Cardiac muscle cell (in vitro differentiated cells and primary cell): ENCODE measurements around the gene CFAP52. TPM values are rescaled to one million over a fixed set of nuclear protein-coding genes. Genes with fewer than 3 reads are reported as not detected.

ENCODE experiments used
- DNase-seq, 2 donors: peaks; one replicate each; pipeline versions ENCODE4 v3.0.0 to v3.0.0-alpha.2; 2010 to 2017; ENCODE audit warnings: low read depth in 1 of 2, low spot score in 1 of 2
- H3K27ac ChIP-seq: fragments of 200-600 bp; sonication (generic); 2 replicates; pipeline ENCODE4 v1.5.1; 2016
- H3K27me3 ChIP-seq: fragments of 200-600 bp; sonication (generic); 2 replicates; pipeline ENCODE4 v1.6.0; 2016; ENCODE audit warnings: control low read depth
- H3K36me3 ChIP-seq: fragments of 200-600 bp; sonication (generic); 2 replicates; pipeline ENCODE4 v1.5.1; 2016; ENCODE audit warnings: control low read depth
- H3K4me1 ChIP-seq: fragments of 200-600 bp; sonication (generic); 2 replicates; pipeline ENCODE4 v1.8.1; 2017; ENCODE audit warnings: low read depth, mild to moderate bottlenecking, mixed run types
- H3K4me3 ChIP-seq: fragments of 200-600 bp; sonication (generic); 2 replicates; pipeline ENCODE4 v1.5.1; 2016; ENCODE audit warnings: mild to moderate bottlenecking
- H3K9me3 ChIP-seq: fragments of 200-600 bp; sonication (generic); 2 replicates; pipeline ENCODE4 v1.5.1; 2017; ENCODE audit warnings: low read depth, mild to moderate bottlenecking, control low read depth
- polyA plus RNA-seq: library from polyadenylated mRNA; unstranded; fragments of >200 nt; fragmentation: Nextera tagmentation; extraction: Ambion mirVana; gene quantifications from 2 replicates; pipeline ENCODE4 v1.2.1, GENCODE V29; 2016
- total RNA-seq: library from RNA; depleted of rRNA; stranded (reverse); fragments of >200 nt; gene quantifications from 2 replicates; pipeline ENCODE4 v1.2.3, GENCODE V29; 2016
- TF ChIP-seq, protein P1 (sequence below): IDR thresholded peaks from 2 replicates; pipeline ENCODE4 v1.5.1; 2012; ENCODE audit warnings: low read depth, mild to moderate bottlenecking, low read length

The CFAP52 gene, protein sequence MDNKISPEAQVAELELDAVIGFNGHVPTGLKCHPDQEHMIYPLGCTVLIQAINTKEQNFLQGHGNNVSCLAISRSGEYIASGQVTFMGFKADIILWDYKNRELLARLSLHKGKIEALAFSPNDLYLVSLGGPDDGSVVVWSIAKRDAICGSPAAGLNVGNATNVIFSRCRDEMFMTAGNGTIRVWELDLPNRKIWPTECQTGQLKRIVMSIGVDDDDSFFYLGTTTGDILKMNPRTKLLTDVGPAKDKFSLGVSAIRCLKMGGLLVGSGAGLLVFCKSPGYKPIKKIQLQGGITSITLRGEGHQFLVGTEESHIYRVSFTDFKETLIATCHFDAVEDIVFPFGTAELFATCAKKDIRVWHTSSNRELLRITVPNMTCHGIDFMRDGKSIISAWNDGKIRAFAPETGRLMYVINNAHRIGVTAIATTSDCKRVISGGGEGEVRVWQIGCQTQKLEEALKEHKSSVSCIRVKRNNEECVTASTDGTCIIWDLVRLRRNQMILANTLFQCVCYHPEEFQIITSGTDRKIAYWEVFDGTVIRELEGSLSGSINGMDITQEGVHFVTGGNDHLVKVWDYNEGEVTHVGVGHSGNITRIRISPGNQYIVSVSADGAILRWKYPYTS
- total RNA-seq (not detected in 2 replicates), polyA plus RNA-seq (0.50 and 0.75 TPM in 2 replicates)

DNA sequence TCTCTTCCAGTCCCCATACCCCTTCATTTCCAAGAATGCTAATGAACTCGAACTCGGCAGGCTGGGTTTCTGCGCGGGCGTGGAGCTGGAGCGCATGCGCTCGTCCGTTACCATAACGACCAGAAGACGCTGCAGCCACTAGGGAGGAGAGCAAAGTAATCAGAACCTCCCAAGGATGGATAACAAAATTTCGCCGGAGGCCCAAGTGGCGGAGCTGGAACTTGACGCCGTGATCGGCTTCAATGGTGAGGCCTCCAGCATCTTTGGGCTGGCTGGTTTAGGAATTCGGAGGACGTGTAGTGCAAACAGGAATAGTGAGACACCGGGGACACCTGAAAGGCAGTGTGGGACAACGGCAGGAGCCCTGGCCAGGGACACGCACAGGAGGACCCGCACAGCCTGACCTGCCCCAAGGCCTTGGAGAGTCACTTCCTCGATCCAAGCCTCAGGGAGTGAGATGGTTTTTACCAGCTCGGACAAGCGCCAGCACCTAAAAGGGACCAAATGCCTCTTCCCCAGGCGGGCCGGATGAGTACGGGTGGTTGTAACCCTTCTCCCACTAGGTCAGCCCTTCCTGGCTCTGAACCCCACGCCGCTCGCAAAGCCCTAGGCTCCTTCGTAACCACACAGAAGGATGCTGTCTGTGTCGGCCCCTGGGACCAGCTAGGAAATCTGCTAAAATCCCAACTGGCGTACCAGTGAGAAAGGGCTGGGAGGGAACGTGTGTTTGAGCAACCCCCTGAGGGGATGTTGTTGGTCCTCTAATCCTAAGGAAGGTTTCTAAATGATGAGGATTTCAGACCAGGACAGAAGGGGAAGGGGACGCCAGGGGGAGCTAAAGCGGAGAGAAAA lies at the start of gene CFAP52:
TSS of gene CFAP52 (plus strand) at position 122 of the 852 bp plus-strand sequence. CDS start at position 176, 54 bp downstream.
- Histone ChIP-seq H3K9me3 (no peaks in the 10 kb centered on the region), H3K27me3 (no peaks in the 10 kb centered on the region), H3K27ac (peak within 1 kb of the TSS; percentile 41), H3K36me3 (no peaks in the 10 kb centered on the region), H3K4me1 (no peaks in the 10 kb centered on the region), H3K4me3 (peak within 1 kb of the TSS; percentile 92)
- TF ChIP-seq, protein P1, sequence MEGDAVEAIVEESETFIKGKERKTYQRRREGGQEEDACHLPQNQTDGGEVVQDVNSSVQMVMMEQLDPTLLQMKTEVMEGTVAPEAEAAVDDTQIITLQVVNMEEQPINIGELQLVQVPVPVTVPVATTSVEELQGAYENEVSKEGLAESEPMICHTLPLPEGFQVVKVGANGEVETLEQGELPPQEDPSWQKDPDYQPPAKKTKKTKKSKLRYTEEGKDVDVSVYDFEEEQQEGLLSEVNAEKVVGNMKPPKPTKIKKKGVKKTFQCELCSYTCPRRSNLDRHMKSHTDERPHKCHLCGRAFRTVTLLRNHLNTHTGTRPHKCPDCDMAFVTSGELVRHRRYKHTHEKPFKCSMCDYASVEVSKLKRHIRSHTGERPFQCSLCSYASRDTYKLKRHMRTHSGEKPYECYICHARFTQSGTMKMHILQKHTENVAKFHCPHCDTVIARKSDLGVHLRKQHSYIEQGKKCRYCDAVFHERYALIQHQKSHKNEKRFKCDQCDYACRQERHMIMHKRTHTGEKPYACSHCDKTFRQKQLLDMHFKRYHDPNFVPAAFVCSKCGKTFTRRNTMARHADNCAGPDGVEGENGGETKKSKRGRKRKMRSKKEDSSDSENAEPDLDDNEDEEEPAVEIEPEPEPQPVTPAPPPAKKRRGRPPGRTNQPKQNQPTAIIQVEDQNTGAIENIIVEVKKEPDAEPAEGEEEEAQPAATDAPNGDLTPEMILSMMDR: peak; percentile 88
- DNase-seq: peak; percentile 84 to 87

DNA sequence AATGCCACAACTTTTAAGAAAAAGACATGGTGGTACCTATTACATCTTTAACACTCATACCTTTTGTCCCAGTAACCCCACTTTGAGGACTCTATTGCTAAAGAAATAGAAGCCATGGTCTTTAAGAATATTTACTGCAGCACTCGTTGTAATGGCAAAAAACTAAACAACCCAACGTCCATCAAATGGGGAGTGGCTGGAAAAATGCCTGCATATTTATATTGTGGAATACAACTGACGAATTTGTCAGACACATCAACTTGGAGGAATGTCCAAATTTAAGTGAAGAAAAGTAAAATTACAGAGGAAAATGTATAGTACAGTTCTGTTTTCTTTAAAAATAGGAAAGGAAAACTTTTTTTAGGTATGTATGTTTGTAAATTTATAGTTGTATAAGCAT lies 48.7 kb upstream of the CFAP52 start:
- H3K4me1 ChIP-seq: peaks cover 3% of the 10 kb centered on the region
- no peaks in the 10 kb centered on the region for H3K9me3 ChIP-seq
- TF ChIP-seq, protein P1: no peak
- no peaks in the 10 kb centered on the region for H3K27me3 ChIP-seq
- H3K27ac ChIP-seq: no peak overlapping the region
- H3K4me3 ChIP-seq: no peak overlapping the region
- no peaks in the 10 kb centered on the region for H3K36me3 ChIP-seq
- DNase-seq: no peak

DNA sequence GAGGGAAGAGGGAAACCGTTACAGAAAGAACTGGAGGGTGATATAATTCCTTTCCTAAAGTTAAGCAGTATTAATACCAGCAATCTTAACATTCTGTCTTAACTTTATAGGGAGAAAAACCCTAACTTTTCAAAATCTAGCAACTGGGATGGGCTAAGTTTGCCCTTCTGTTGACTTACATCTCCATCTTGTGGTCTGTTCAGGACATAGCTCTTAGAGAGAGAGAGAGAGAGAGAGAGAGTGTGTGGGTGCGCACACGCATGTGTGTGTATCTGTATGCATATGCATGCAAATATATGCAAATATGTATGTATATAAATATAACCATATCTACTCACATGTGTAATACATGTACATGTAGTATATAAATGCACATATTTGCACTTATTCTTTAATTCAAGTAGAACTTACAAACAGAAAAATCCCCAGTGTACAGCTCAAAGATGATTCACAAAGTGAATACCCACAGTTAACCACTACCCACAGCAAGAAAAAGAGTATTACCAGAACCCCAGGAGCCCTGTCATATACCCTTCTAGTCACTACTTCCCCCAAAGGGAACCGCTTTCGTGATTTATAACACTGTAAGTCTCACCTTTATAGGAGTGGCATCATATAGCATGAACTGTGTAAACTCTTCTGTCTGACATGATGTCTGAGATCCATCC lies 47.3 kb upstream of the CFAP52 start:
- Histone ChIP-seq H3K4me1 (peaks cover 3% of the 10 kb centered on the region), H3K36me3 (no peaks in the 10 kb centered on the region), H3K27me3 (no peaks in the 10 kb centered on the region), H3K9me3 (no peaks in the 10 kb centered on the region), H3K27ac (no peak overlapping the region), H3K4me3 (no peak overlapping the region)
- TF ChIP-seq, protein P1: peak; percentile 64
- peak in 1 of 2 donors; percentile 47 for DNase-seq

DNA sequence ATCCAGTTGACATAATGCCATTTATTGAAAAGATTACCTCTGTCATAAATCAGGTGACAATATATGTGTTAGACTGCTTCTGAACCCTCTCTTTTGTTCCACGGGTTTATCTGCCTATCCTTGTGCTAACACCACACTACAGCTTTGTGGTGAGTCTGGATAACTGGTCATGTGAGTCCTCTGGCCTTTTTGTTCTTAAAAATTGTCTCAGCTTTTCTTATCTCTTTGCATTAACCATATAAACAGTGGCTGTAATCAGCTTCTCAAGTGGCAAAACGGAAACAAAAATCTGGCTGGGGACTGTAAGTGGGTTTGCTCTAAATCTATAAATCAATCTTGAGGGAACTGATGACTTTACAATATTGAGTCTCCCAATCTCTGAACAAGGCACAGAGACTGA lies 45.4 kb upstream of the CFAP52 start:
- Histone ChIP-seq H3K4me1 (peaks cover 3% of the 10 kb centered on the region), H3K27me3 (no peaks in the 10 kb centered on the region), H3K9me3 (no peaks in the 10 kb centered on the region), H3K36me3 (no peaks in the 10 kb centered on the region), H3K4me3 (no peak overlapping the region), H3K27ac (no peak overlapping the region)
- peak in 1 of 2 donors; percentile 11 for DNase-seq
- TF ChIP-seq, protein P1: no peak

DNA sequence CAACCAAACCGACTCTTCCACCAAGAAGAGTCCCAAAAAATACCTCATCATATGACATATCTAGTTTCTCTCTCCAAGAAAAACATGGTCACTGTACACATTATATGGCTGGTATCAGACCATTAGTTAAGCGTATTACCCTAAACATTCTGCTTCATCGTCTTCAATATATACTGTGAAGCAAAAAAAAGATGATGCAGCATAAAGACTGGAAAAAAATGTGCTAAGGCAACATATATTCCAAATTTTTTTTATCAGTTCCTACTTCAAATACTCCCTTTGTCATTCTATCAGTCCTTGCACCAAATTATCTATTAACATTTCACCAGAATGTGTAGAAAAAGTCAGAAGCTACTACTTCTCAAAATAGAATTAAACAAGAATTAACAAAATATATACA lies 43.7 kb upstream of the CFAP52 start:
- H3K4me3 ChIP-seq: no peak overlapping the region
- no peak for DNase-seq
- TF ChIP-seq, protein P1: no peak
- H3K36me3 ChIP-seq: no peaks in the 10 kb centered on the region
- no peak overlapping the region for H3K27ac ChIP-seq
- H3K4me1 ChIP-seq: peaks cover 3% of the 10 kb centered on the region
- no peaks in the 10 kb centered on the region for H3K9me3 ChIP-seq
- no peaks in the 10 kb centered on the region for H3K27me3 ChIP-seq
